Measurements from ENCODE around the gene NMB.
"Not testable (repeated sequence)": the region's sequence is repeated elsewhere in the genome, so short reads cannot be mapped to it uniquely, and the experiment has no call there.

The NMB gene

DNA sequence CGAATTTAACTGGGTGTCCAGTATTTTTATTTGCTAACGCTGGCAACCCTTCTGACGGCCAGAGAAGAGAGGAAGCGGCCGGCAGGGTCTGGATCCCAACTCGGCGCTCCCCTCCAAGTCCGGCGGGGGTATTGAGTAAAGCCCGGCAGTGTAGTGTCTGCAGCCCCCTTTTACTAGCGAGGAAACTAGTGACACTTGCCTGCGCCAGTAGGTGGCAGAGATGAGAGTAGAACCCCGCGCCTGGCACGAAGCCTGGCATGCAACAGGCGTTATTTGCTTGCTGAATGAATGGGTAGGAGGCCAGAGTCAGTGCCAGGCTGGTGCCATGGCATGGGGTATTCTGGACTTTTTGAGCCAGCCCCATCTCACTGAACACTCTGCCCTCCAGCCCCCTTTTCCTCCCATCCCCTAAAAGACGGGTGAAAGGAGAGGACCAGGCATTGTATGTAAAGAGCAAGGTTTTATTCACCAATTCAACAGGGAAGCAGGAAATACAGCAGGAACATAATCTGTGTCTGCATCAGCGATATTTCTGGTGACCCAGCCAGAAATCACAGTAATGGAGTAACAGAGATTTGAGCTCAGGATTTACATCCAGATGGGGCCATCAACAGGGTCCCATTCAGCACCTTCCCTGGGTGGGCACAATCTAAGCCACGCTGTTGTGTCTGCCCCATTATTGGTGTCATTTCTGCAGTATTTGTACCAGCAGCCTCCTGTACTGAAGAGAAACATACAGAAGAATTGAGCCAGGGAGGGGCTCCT is 3.1 kb downstream of the NMB start:
- DNase-seq (ENCODE audit: low spot score) = peak; percentile 77

DNA sequence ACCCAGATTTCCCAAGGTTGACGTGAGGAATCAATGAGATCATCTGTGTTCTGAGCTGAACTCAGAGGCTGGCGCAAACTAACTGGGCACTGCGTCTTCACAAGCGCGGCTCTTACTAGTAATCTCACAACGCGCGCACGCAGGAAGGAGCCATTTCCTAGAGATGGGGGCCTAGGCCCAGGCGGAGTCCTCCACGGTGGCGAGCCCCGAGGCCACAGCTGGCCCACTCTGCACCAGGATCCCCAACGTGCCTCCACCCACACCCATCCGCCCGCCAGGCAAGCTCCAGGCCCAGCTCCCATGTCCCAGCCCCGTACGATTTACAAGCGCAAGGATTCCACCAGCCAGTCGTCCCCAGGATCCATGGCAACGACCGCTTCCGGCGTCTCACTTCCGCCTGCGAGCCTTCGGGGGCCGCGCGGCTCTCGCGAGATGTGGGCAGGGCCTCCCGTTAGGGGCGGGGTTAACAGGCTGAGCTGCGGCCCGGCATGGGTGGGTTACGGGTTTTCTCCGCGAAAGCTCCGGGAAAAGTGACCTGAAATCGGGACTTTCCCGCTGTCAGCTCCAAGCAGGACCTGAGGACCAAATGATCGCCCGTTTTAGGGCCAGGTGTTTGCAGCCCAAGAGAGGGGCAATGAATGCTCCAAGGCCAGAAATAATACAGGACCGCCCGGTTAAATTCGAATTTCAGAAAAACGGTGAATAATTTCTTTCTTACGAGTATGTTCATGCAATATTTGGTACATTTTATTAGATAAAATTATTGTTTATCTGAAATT is 3.9 kb downstream of the NMB start, which contains the start of gene WDR73:
Gene WDR73, minus strand, starts transcription at position 374 of the 779 bp plus-strand sequence. Its CDS starts 9 bp downstream, at position 365.
- DNase-seq (ENCODE audit: low spot score) = peak; percentile 96

DNA sequence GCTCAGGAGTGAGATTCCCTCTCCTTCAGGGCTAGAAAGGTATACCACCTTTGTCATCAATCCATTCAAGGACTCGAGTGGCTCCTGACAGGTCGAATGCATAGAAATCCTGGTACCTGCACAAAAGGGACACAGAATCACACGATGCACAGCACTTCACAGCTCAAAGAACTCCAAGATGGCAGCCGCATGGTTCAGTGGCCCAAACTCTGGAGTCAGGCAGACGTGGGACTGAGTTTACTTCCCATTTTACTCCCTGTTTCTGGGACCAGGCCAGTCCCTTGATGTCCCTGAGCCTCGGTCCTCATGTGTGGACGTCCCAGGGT is 4.5 kb downstream of the NMB start:
- no peak for DNase-seq (ENCODE audit: low spot score)

DNA sequence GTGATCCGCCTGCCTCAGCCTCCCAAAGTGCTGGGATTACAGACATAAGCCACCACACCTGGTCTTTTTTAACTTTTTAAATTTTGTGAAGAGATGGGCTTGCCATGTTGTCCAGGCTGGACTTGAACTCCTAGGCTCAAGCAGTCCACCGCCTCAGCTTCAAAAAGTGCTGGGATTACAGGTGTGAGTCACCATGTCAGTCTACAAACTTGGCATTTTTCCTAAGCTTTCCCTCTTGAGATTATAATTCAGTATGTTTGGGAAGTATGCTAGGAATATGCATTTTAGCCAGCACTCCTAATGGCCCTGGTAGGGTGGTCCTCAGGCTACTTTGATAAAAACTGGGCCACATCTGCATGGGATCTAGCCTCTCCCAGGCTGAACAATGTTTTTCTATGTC is 8.3 kb downstream of the NMB start:
- DNase-seq (ENCODE audit: low spot score) = no peak

DNA sequence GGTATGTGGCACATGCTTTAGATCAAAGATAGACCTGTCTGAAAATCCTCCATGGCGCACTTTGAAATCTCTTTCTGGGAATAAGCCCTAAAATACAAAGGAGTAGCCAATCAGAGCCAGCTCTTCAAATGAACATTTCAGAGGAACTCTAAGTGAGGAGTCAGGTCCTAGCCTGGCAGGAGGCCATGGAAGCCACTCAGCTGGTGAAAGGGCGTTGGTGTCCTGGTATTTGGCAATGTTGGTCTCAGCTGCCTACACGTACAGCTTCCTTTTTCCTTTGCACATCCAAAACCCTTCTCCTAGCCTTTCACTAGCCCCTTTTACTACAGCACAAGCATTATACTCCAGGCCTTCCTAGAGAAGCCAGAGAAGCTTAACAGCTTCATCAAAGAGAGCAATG is 9.5 kb downstream of the NMB start:
- no peak for DNase-seq (ENCODE audit: low spot score)

DNA sequence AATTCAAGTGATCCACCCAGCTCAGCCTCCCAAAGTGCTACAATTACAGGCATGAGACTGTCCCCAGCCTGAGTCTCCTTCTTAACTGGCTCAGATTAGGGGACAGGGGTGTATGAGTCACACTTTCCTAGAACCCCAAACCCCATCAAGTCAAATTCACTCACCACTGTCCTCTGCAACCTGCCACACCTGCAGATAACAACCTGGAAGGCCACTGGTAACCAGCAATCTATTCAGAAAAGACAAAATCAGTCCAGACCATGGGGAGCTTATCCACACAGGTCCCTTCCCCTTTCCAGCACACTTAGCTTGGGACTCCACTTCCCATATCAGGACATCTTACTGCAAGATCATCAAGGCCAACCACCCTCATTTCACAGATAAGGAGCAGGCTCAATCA is 10.3 kb downstream of the NMB start:
- no peak for DNase-seq (ENCODE audit: low spot score)

DNA sequence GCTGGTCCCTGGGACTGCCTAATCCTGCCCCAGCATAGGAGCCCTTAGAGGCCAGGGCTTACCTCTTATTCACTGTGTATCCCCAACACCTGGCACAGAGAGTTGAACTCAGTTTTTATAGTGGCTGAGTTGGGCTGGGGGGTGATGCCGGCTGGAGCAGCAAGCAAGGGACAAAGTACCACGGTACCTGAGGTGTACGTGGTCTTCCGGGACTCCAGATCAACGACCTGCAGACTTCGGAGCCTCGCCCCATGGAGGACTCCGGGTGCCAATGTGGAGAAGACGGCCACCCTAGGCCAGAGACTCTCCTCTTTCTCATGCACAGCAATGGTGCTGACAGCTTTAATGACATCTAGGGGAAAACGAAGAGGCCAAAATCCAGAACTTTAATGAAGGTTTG is 12.0 kb downstream of the NMB start:
- DNase-seq (ENCODE audit: low spot score) = no peak

DNA sequence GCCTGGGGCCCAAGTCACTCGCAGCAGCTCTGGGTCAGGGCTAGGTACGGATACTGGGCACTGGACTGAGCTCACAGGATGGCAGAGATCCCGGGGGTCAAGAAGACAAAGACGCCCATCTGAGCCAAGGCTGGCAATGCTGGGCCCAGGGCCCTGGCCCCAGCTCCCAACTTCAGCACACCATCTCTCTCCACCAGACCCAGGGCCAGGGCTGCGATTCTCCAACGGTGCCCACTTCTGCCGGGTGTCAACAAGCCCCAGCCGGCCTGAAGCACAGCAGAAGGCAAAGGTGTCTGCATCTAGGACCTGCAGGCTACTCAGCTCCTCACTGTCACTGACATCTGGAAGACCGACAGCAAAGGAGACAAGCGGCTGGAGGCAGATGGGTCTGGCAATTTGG is 12.5 kb downstream of the NMB start:
- DNase-seq (ENCODE audit: low spot score) = no peak

DNA sequence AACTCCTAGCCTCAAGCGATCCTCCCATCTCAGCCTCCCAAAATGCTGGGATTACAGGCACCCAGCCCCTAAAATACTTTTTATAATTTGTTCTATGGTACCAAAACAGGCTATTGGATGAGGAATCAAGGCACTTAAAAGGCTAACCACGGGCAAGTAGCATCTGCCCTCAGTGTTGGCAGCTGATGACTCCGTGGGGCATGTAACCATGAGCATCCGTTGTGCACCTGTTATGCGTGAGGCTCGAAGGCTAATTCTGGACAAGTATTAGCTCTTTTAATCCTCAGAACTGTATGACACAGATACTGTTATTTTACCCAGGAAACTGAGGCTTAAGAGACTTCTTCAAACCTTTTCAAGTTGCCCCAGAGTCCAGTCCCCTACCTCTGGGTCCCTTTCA is 14.2 kb downstream of the NMB start:
- DNase-seq (ENCODE audit: low spot score) = no peak

DNA sequence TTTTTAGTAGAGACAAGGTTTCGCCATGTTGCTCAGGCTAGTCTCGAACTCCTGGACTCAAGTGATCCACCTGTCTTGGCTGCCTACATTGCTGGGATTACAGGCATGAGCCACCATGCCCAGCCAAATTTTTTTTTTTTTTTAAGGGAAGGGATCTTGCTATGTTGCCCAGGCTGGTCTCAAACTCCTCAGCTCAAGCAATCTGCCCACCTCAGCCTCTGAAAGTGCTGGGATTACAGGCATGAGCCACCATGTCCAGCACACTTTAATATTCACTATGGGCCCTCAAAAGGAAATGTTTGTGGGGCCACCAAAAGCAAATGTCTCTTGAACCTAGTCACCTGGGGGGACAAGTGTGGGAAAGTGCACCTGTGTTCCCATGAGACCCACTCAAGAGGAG is 15.4 kb downstream of the NMB start:
- not testable (repeated sequence) for DNase-seq (ENCODE audit: low spot score)

DNA sequence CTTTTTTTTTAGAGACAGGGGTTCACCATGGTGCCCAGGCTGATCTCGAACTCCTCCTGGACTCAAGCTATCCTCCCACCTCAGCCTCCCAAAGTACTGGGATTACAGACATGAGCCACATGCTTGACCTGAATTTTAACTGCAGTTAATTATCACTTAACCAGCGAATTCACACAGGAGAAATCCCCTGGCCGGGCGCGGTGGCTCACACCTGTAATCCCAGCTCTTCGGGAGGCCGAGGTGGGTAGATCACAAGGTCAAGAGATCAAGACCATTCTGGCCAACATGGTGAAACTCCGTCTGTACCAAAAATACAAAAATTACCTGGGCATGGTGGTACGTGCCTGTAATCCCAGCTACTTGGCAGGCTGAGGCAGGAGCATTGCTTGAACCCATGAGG is 16.1 kb downstream of the NMB start:
- not testable (repeated sequence) for DNase-seq (ENCODE audit: low spot score)

DNA sequence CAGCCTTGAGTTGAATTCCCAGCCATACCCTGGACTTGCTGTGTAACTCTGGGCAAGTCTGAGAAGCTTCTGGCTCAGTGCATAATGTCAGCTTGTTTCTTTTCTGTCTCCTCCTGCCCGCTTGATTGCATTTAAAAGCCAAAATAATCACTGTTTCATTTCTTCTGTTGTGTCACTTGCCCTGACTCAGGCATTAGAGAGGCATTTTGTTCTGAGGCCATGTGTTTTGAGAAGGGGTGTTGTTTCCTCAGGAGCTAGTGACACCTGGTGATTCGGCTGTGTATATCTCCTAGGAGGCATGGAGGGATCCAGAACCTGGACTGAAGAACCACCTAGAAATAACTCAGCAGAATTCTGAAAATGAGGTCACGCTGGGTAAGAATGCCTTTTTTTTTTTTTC is 19.9 kb downstream of the NMB start:
- no peak for DNase-seq (ENCODE audit: low spot score)

DNA sequence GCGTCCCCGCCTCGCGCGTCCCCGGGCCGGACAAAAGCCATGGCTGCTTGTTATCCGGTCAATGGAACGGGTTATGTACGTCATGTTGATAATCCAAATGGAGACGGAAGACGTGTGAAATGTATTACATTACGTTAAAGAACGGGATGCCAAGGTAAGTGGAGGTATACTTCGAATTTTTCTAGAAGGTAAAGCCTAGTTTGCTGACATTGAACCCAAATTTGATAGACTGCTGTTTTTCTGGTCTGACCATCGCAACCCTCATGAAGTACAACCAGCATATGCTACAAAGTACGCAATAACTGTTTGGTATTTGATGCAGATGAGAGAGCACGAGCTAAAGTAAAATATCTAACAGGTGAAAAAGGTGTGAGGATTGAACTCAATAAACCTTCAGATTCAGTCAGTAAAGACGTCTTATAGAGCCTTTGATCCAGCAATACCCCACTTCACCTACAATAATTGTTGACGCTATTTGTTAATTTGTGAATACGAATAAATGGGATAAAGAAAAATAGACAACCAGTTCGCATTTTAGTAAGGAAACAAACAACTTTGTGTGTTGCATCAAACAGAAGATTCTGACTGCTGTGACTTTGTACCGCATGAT is 23.7 kb downstream of the NMB start:
- no peak for DNase-seq (ENCODE audit: low spot score)

DNA sequence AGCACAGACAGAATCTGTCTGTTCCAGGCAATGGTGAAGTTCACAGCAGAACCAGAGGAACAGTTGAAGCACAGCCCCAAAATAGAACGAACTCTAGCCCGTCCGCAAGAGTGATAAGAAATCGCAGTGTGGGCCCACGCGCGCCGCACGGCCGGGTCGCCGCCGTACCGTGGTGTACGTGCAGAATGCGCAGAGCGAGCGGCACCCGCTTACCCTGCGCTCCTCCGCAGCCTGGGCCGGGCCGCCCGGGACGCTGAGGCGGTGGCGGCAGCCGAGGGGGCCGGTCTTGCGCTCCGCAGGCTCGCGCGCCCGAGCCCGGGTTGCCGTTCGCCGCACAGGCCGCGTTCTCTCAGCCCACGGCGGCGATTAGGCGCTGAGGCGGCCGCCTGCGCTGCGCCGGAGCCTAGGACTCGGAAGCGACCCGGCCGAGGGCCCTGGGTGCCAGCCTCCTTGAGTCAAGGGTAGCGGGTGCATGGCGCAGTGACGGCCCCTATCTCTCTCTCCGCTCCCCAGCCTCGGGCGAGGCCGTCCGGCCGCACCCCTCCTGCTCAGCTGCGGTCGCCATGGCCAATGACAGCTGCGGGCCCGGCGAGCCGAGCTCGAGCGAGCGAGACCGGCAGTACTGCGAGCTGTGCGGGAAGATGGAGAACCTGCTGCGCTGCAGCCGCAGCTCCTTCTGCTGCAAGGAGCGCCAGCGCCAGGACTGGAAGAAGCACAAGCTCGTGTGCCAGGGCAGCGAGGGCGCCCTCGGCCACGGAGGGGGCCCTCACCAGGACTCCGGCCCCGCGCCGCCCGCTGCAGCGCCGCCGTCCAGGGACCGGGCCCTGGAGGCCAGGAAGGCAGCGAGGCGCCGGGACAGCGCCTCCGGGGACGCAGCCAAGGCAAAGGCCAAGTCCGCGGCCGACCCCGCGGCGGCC is 24.4 kb downstream of the NMB start:
- DNase-seq (ENCODE audit: low spot score) = peak; percentile 75

DNA sequence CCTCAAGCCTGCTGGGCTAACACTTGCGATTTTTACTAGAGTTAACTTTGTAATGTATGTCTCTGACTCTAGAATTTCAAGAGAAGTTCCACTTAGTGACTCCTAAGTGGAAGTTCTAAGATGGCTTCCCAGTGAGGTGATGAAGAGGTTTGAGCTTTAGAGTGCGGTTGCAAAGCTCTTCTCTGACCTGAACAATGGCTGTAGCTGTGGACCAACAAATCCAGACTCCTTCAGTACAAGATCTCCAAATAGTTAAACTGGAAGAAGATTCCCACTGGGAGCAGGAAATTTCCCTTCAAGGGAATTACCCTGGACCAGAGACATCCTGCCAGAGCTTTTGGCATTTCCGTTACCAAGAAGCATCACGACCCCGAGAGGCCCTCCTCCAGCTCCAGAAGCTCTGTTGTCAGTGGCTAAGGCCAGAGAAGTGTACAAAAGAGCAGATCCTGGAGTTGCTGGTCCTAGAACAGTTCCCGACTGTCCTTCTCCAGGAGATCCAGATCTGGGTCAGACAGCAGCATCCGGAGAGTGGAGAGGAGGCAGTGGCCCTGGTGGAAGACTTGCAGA is 26.2 kb downstream of the NMB start:
- DNase-seq (ENCODE audit: low spot score) = no peak

DNA sequence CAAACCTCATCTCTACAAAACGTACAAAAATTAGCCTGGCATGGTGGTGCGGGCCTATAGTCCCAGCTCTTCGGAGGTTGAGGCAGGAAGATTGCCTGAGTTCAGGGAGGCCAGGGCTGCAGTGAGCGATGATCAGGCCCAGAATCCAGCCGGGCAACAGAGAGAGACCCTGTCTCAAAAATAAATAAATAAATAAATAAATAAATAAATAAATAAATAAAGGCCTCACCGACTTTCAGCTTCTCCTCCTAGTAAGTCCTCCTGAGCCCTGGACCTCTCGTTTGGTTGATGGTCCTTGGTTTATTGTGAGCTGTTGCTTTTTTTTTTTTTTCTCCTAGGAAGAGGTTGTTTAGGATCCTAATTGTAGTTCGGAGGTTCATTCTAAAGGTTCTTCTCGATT is 29.0 kb downstream of the NMB start:
- DNase-seq (ENCODE audit: low spot score) = no peak

DNA sequence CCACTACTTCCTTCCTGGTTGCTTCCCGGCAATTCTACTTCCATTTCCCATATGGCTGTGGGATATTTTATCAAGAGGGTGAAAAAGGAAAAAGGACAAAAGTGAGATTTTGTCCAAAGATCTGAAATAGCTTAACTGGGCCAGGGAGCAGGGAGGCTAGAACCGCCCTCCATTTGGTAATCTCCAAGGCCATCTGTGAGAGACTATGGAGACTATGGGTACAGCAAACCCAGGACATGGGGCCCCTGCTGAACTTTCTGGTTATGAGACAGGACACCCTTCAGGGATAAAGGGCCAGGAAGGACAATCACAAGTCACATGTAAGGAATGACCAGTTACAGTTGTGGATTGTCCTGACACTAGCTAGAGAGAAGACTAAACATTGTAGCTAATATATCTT is 32.9 kb downstream of the NMB start:
- DNase-seq (ENCODE audit: low spot score) = no peak

DNA sequence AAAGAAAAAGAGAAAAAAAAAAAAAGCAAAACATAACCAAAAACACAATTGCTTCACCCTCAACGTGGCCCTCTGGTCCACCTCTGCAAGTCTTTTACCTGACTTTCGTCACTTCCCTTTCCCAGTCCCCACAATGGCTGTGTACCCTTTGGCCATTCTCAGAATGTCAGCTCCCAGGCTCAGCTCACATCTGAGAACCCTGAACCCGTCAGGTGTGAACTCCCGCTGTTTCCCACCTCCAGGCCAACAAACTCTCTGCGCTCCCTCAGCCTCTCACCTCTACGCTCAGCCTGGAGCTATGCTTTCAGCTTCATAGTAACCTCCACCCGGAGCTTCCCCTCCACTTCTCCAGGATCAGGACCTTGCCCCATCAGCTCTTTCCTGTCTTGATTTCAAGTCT is 33.6 kb downstream of the NMB start:
- DNase-seq (ENCODE audit: low spot score) = no peak

DNA sequence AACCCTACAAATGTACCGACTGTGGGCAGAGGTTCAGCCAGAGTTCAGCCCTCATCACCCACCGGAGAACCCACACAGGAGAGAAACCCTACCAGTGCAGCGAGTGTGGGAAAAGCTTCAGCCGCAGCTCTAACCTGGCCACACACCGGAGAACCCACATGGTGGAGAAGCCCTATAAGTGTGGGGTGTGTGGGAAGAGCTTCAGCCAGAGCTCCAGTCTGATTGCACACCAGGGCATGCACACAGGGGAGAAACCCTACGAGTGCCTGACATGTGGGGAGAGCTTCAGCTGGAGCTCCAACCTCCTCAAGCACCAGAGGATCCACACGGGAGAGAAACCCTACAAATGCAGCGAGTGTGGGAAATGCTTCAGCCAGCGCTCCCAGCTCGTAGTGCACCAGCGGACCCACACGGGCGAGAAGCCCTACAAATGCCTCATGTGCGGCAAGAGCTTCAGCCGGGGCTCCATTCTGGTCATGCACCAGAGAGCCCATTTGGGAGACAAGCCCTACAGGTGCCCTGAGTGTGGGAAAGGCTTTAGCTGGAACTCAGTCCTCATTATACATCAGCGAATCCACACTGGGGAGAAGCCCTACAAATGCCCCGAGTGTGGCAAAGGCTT is 36.5 kb downstream of the NMB start:
- DNase-seq (ENCODE audit: low spot score) = no peak

DNA sequence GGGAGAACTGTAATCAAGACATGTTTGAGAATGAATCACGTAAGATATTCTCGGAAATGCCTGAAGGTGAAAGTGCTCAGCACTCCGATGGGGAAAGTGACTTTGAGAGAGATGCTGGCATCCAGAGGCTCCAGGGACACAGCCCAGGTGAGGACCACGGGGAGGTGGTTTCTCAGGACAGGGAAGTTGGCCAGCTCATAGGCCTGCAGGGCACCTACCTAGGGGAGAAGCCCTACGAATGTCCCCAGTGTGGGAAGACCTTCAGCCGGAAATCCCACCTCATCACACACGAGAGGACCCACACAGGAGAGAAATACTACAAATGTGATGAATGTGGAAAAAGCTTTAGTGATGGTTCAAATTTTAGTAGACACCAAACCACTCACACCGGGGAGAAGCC is 37.4 kb downstream of the NMB start:
- DNase-seq (ENCODE audit: low spot score) = no peak

DNA sequence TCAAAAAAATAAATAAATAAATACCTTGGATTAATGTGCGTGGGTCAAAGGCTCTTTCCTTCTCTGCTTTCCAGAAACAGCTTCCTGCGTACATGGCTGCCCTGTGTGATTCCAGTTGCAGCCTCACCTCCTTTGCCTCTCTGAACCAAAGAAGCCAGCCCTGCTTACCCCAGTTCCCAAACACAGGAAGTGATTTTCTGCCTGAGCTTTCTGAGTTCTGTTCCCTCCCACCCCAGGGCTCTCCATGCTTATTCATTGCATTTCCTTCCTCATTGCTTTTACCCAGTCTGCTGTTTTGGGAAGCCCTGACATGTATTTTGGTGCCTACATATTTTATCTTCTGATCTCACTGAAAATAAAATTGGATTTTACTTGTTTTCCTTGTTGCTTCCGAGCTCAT is 41.8 kb downstream of the NMB start:
- DNase-seq (ENCODE audit: low spot score) = no peak
